ENCODE results near the gene COX6B1.
A peak's percentile ranks its signal among the peaks of the same experiment; 100 is the strongest.

COX6B1 gene

GRCh38 chr19:35703343-35703742 lies 55.2 kb downstream of the COX6B1 start:
- Histone ChIP-seq H2AFZ (ENCODE audit: low read length) (no peak overlapping the region), H3K4me1 (ENCODE audit: insufficient read depth, low read length, poor library complexity, severe bottlenecking) (peaks cover 6% of the 10 kb centered on the region), H3K79me2 (ENCODE audit: insufficient read depth, low read length) (no peaks in the 10 kb centered on the region), H3K9me2 (replicated peaks; ENCODE audit: low read depth, low read length) (no peaks in the 10 kb centered on the region), H3F3A (ENCODE audit: low read depth) (no peaks in the 10 kb centered on the region), H3K9me3 (ENCODE audit: insufficient read depth, low read depth, low read length) (no peaks in the 10 kb centered on the region), H3K4me3 (ENCODE audit: low read length, poor library complexity, severe bottlenecking) (no peak overlapping the region), H4K20me1 (ENCODE audit: insufficient read depth, low read length, poor library complexity, severe bottlenecking) (no peaks in the 10 kb centered on the region), H3K4me2 (ENCODE audit: low read depth, low read length, poor library complexity, severe bottlenecking) (peak overlapping the region; percentile 80), H3K36me3 (ENCODE audit: insufficient read depth, low read length) (no peaks in the 10 kb centered on the region), H3K9ac (ENCODE audit: low read depth, low read length, poor library complexity, severe bottlenecking) (no peak overlapping the region), H3K27me3 (ENCODE audit: insufficient read depth, low read length, poor library complexity, severe bottlenecking) (no peaks in the 10 kb centered on the region)
- no peak for TF ChIP-seq EZH2phosphoT487 (IDR thresholded peaks at IDR 0.05; ENCODE audit: borderline replicate concordance)
- TF ChIP-seq, protein P1, sequence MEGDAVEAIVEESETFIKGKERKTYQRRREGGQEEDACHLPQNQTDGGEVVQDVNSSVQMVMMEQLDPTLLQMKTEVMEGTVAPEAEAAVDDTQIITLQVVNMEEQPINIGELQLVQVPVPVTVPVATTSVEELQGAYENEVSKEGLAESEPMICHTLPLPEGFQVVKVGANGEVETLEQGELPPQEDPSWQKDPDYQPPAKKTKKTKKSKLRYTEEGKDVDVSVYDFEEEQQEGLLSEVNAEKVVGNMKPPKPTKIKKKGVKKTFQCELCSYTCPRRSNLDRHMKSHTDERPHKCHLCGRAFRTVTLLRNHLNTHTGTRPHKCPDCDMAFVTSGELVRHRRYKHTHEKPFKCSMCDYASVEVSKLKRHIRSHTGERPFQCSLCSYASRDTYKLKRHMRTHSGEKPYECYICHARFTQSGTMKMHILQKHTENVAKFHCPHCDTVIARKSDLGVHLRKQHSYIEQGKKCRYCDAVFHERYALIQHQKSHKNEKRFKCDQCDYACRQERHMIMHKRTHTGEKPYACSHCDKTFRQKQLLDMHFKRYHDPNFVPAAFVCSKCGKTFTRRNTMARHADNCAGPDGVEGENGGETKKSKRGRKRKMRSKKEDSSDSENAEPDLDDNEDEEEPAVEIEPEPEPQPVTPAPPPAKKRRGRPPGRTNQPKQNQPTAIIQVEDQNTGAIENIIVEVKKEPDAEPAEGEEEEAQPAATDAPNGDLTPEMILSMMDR (conservative IDR thresholded peaks at IDR 0.05; ENCODE audit: low read length), result no peak

DNA sequence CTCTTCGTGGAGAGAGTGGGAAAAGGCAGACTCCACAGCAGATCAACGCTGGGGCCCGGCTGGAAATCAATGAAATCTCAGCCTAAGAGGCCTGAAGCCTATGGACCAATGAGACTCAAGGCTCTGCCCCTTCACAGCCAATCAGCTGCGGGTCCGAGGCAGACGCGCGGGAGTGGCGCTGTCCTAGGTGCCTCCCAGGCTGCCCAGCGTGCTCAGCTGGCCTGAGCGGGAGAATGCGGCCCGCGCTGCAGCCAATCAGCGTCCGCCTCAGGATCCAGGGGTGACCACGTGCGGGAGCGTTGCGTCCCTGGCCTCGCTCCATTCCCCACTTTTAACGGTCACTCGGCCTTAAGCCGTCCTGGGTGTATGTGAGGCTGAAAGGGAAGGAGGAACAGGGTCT lies 56.1 kb downstream of the COX6B1 start, which contains the start of gene ZBTB32:
Gene ZBTB32, plus strand, starts transcription at position 341 of the 400 bp plus-strand sequence. CDS start 10,069 bp downstream, outside the sequence.
- no peak within 1 kb of the TSS for H2AFZ ChIP-seq (ENCODE audit: low read length)

More for the DNA sequence above, 56.1 kb downstream of the COX6B1 start, which contains the start of gene ZBTB32:
- Histone ChIP-seq H3K4me3 (ENCODE audit: low read length, poor library complexity, severe bottlenecking) (no peak within 1 kb of the TSS), H4K20me1 (ENCODE audit: insufficient read depth, low read length, poor library complexity, severe bottlenecking) (no peaks in the 10 kb centered on the region), H3K9ac (ENCODE audit: low read depth, low read length, poor library complexity, severe bottlenecking) (no peak within 1 kb of the TSS), H3K79me2 (ENCODE audit: insufficient read depth, low read length) (no peaks in the 10 kb centered on the region), H3K4me1 (ENCODE audit: insufficient read depth, low read length, poor library complexity, severe bottlenecking) (peaks cover 6% of the 10 kb centered on the region), H3F3A (ENCODE audit: low read depth) (no peaks in the 10 kb centered on the region), H3K9me2 (replicated peaks; ENCODE audit: low read depth, low read length) (no peaks in the 10 kb centered on the region), H3K4me2 (ENCODE audit: low read depth, low read length, poor library complexity, severe bottlenecking) (no peak within 1 kb of the TSS), H3K36me3 (ENCODE audit: insufficient read depth, low read length) (no peaks in the 10 kb centered on the region), H3K27me3 (ENCODE audit: insufficient read depth, low read length, poor library complexity, severe bottlenecking) (no peaks in the 10 kb centered on the region), H3K9me3 (ENCODE audit: insufficient read depth, low read depth, low read length) (no peaks in the 10 kb centered on the region)
- TF ChIP-seq, protein P1 (conservative IDR thresholded peaks at IDR 0.05; ENCODE audit: low read length), result no peak
- TF ChIP-seq EZH2phosphoT487 (IDR thresholded peaks at IDR 0.05; ENCODE audit: borderline replicate concordance), result no peak
